ENCODE results near the gene MBLAC1. TPM values are rescaled to one million over a fixed set of nuclear protein-coding genes. Genes with fewer than 3 reads are reported as not detected.

The MBLAC1 gene
- total RNA-seq, 1 experiment from 2014 or later = 5.2 TPM

- no peak for ATAC-seq
- in situ Hi-C loops (cut with HindIII; ENCODE audit: low pct_unique_long_range_greater_than_20kb, low sequenced_read_pairs) = no loop called here
- H3K4me3 ChIP-seq (ENCODE audit: low read depth in 2 of 2, low read length in 2 of 2) = peak overlapping the region; percentile 81 to 84
Observed at GRCh38 chr7:100089458-100090196, 37.1 kb upstream of the MBLAC1 start.

DNA sequence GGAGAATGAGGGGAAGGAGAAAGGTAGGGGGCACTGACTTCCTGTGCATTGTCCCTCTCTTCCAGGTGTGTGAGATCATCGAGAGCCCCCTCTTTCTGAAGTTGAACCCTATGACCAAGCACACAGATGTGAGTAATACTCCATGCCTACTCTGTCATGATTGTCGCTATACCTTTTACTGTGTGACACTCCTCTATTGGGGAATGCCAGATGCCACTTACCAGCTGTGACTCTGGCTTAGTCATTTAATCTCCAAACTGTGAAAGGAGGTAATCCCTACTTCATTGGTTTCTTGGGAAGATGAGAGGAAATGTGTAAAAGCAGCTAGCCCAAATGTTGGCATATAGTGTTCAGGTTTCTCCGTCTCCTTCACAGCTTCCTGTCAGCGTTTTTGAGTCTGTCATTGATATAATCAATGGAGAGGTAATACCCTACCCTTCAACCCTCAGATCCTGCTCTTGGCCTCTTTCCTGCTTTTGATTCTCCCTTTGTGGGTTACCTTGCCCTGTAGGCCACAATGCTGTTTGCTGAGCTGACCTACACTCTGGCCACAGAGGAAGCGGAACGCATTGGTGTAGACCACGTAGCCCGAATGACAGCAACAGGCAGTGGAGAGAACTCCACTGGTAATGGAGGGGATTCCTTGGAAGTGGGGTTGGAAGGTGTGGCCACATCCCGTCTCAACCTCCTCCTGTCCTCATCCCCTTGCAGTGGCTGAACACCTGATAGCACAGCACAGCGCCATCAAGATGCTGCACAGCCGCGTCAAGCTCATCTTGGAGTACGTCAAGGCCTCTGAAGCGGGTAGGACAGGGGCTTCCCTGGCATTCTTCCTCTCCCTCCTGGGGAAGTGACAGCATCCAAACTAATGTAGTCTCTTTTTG lies 36.0 kb upstream of the MBLAC1 start:
- POLR2A ChIA-PET = no interaction called here
- no peaks in the 10 kb centered on the region for H3K9me3 ChIP-seq (ENCODE audit: control insufficient read depth, insufficient read depth, low read depth, low read length)
- no peak overlapping the region; the same call in 1 of the 2 replicates for H3K27ac ChIP-seq (ENCODE audit: low read length)
- no peak overlapping the region for H3K4me3 ChIP-seq (ENCODE audit: low read depth in 2 of 2, low read length in 2 of 2)
- CTCF ChIA-PET = no interaction called here
- H3K27me3 ChIP-seq (ENCODE audit: control insufficient read depth, insufficient read depth, low read length) = no peaks in the 10 kb centered on the region
- intact Hi-C loops (cut with micrococcal nuclease; ENCODE audit: unreplicated experiment) (no loop called here), in situ Hi-C loops (cut with HindIII; ENCODE audit: low pct_unique_long_range_greater_than_20kb, low sequenced_read_pairs) (no loop called here)
- peaks cover 27% of the 10 kb centered on the region for H3K4me1 ChIP-seq (ENCODE audit: control insufficient read depth, insufficient read depth, low read length)
- ATAC-seq = no peak
- peaks cover 20% of the 10 kb centered on the region for H3K36me3 ChIP-seq (ENCODE audit: control insufficient read depth, insufficient read depth, low read length)
- BruUV-seq (replicated peaks) = TSS peak; percentile 96
- TF ChIP-seq, protein P1, sequence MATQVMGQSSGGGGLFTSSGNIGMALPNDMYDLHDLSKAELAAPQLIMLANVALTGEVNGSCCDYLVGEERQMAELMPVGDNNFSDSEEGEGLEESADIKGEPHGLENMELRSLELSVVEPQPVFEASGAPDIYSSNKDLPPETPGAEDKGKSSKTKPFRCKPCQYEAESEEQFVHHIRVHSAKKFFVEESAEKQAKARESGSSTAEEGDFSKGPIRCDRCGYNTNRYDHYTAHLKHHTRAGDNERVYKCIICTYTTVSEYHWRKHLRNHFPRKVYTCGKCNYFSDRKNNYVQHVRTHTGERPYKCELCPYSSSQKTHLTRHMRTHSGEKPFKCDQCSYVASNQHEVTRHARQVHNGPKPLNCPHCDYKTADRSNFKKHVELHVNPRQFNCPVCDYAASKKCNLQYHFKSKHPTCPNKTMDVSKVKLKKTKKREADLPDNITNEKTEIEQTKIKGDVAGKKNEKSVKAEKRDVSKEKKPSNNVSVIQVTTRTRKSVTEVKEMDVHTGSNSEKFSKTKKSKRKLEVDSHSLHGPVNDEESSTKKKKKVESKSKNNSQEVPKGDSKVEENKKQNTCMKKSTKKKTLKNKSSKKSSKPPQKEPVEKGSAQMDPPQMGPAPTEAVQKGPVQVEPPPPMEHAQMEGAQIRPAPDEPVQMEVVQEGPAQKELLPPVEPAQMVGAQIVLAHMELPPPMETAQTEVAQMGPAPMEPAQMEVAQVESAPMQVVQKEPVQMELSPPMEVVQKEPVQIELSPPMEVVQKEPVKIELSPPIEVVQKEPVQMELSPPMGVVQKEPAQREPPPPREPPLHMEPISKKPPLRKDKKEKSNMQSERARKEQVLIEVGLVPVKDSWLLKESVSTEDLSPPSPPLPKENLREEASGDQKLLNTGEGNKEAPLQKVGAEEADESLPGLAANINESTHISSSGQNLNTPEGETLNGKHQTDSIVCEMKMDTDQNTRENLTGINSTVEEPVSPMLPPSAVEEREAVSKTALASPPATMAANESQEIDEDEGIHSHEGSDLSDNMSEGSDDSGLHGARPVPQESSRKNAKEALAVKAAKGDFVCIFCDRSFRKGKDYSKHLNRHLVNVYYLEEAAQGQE (IDR thresholded peaks at IDR 0.05; ENCODE audit: insufficient read depth in 1 of 2, low read depth in 2 of 2, low read length in 1 of 2) = no peak
- no peak for TF ChIP-seq POLR2AphosphoS5 (IDR thresholded peaks at IDR 0.05; ENCODE audit: low read depth, low read length)
- TF ChIP-seq TCF7L2 (IDR thresholded peaks at IDR 0.05; ENCODE audit: low read depth, low read length) = no peak
- no peak for TF ChIP-seq SIN3A (IDR thresholded peaks at IDR 0.05; ENCODE audit: borderline replicate concordance, insufficient read depth, low read depth, low read length)
- TF ChIP-seq, protein P2, sequence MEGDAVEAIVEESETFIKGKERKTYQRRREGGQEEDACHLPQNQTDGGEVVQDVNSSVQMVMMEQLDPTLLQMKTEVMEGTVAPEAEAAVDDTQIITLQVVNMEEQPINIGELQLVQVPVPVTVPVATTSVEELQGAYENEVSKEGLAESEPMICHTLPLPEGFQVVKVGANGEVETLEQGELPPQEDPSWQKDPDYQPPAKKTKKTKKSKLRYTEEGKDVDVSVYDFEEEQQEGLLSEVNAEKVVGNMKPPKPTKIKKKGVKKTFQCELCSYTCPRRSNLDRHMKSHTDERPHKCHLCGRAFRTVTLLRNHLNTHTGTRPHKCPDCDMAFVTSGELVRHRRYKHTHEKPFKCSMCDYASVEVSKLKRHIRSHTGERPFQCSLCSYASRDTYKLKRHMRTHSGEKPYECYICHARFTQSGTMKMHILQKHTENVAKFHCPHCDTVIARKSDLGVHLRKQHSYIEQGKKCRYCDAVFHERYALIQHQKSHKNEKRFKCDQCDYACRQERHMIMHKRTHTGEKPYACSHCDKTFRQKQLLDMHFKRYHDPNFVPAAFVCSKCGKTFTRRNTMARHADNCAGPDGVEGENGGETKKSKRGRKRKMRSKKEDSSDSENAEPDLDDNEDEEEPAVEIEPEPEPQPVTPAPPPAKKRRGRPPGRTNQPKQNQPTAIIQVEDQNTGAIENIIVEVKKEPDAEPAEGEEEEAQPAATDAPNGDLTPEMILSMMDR (IDR thresholded peaks at IDR 0.05) = no peak
- no peak for DNase-seq (ENCODE audit: low read depth, low spot score)

More at GRCh38 chr7:100089458-100090196, 37.1 kb upstream of the MBLAC1 start:
- H3K9me3 ChIP-seq (ENCODE audit: control insufficient read depth, insufficient read depth, low read depth, low read length) = no peaks in the 10 kb centered on the region
- H3K27me3 ChIP-seq (ENCODE audit: control insufficient read depth, insufficient read depth, low read length) = no peaks in the 10 kb centered on the region
- peak overlapping the region; percentile 96 for H3K27ac ChIP-seq (ENCODE audit: low read length)
- intact Hi-C loops (cut with micrococcal nuclease; ENCODE audit: unreplicated experiment) = loop anchor here (10.0 kb wide), 1 partner anchor 95 kb away; no protein-coding TSS in a partner anchor
- CTCF ChIA-PET = no interaction called here
- TF ChIP-seq TCF7L2 (IDR thresholded peaks at IDR 0.05; ENCODE audit: low read depth, low read length) (no peak), POLR2AphosphoS5 (IDR thresholded peaks at IDR 0.05; ENCODE audit: low read depth, low read length) (no peak), SIN3A (IDR thresholded peaks at IDR 0.05; ENCODE audit: borderline replicate concordance, insufficient read depth, low read depth, low read length) (no peak)
- TF ChIP-seq, protein P2 (IDR thresholded peaks at IDR 0.05) = no peak
- TF ChIP-seq, protein P1 (IDR thresholded peaks at IDR 0.05; ENCODE audit: insufficient read depth in 1 of 2, low read depth in 2 of 2, low read length in 1 of 2) = no peak
- BruUV-seq (replicated peaks) = no TSS peak
- H3K36me3 ChIP-seq (ENCODE audit: control insufficient read depth, insufficient read depth, low read length) = peaks cover 9% of the 10 kb centered on the region
- no peak for DNase-seq (ENCODE audit: low read depth, low spot score)
- peaks cover 30% of the 10 kb centered on the region for H3K4me1 ChIP-seq (ENCODE audit: control insufficient read depth, insufficient read depth, low read length)
- POLR2A ChIA-PET = interaction anchor here (0.6 kb wide), 1 partner anchor 12 kb away, joined by 3 read pairs; the partner anchor contains the start of genes AP4M1 and MCM7

Measured in Panc1 (cell line).